Nephron progenitor cell (in vitro differentiated cells): ENCODE measurements around the gene TMEM201.

Experiments
- DNase-seq: peaks from one replicate; pipeline ENCODE4 v3.0.0; 2021
- H3K27ac Mint-ChIP-seq: 2 replicates; pipeline ENCODE4 v1.8.0; 2021; ENCODE audit warnings: mild to moderate bottlenecking, moderate library complexity, mixed read lengths
- H3K27me3 Mint-ChIP-seq: 2 replicates; pipeline ENCODE4 v1.8.0; 2021; ENCODE audit warnings: mild to moderate bottlenecking, low read depth, mixed read lengths; ENCODE audit not compliant: poor library complexity
- H3K36me3 Mint-ChIP-seq: 2 replicates; pipeline ENCODE4 v1.8.0; 2021; ENCODE audit warnings: low read depth, mixed read lengths
- H3K4me1 Mint-ChIP-seq: 2 replicates; pipeline ENCODE4 v1.8.0; 2021; ENCODE audit warnings: mixed read lengths
- H3K4me3 Mint-ChIP-seq: 2 replicates; pipeline ENCODE4 v1.8.0; 2021; ENCODE audit warnings: mild to moderate bottlenecking, moderate library complexity, mixed read lengths
- H3K9me3 Mint-ChIP-seq: 2 replicates; pipeline ENCODE4 v1.8.0; 2021; ENCODE audit warnings: mild to moderate bottlenecking, moderate library complexity, mixed read lengths
- CTCF ChIP-seq: fragments of 200-600 bp; sonication (generic); IDR thresholded peaks from 2 replicates; pipeline ENCODE4 v1.5.0; 2021; ENCODE audit warnings: antibody characterized with exemption

TMEM201 gene

GRCh38 chr1:9639227-9639626, 50.5 kb downstream of the TMEM201 start:
- peaks cover 43% of the 10 kb centered on the region for H3K27me3 Mint-ChIP-seq
- no peak for DNase-seq
- no peak overlapping the region for H3K4me3 Mint-ChIP-seq
- peaks cover 23% of the 10 kb centered on the region for H3K9me3 Mint-ChIP-seq
- no peak for TF ChIP-seq CTCF
- no peak overlapping the region for H3K27ac Mint-ChIP-seq
- H3K4me1 Mint-ChIP-seq: no peaks in the 10 kb centered on the region
- H3K36me3 Mint-ChIP-seq: no peaks in the 10 kb centered on the region

GRCh38 chr1:9643351-9644256, 54.9 kb downstream of the TMEM201 start:
- no peak for TF ChIP-seq CTCF
- peaks cover 3% of the 10 kb centered on the region for H3K9me3 Mint-ChIP-seq
- H3K4me1 Mint-ChIP-seq: peaks cover 12% of the 10 kb centered on the region
- no peaks in the 10 kb centered on the region for H3K36me3 Mint-ChIP-seq
- no peak overlapping the region for H3K27ac Mint-ChIP-seq
- H3K27me3 Mint-ChIP-seq: peaks cover 43% of the 10 kb centered on the region
- DNase-seq: no peak
- H3K4me3 Mint-ChIP-seq: no peak overlapping the region

GRCh38 chr1:9646037-9646436, 57.3 kb downstream of the TMEM201 start:
- TF ChIP-seq CTCF: no peak
- Mint-ChIP-seq H3K9me3 (no peaks in the 10 kb centered on the region), H3K4me1 (peaks cover 14% of the 10 kb centered on the region), H3K27ac (no peak overlapping the region), H3K4me3 (no peak overlapping the region), H3K36me3 (no peaks in the 10 kb centered on the region), H3K27me3 (peaks cover 48% of the 10 kb centered on the region)
- no peak for DNase-seq

- Mint-ChIP-seq H3K27ac (no peak overlapping the region), H3K9me3 (no peaks in the 10 kb centered on the region), H3K36me3 (no peaks in the 10 kb centered on the region), H3K4me3 (no peak overlapping the region), H3K27me3 (peaks cover 56% of the 10 kb centered on the region), H3K4me1 (peaks cover 18% of the 10 kb centered on the region)
- TF ChIP-seq CTCF: no peak
- DNase-seq: no peak
These were observed 59.5 kb downstream of the TMEM201 start for GRCh38 chr1:9648171-9648570.

- no peak for TF ChIP-seq CTCF
These were observed 61.1 kb downstream of the TMEM201 start for GRCh38 chr1:9649769-9650168.

GRCh38 chr1:9651220-9651564, 62.5 kb downstream of the TMEM201 start:
- Mint-ChIP-seq H3K27ac (no peak overlapping the region), H3K27me3 (peaks cover 69% of the 10 kb centered on the region), H3K9me3 (no peaks in the 10 kb centered on the region), H3K4me3 (peak overlapping the region; percentile 89), H3K4me1 (peaks cover 27% of the 10 kb centered on the region), H3K36me3 (no peaks in the 10 kb centered on the region)
- TF ChIP-seq CTCF: no peak
- DNase-seq: no peak

More at GRCh38 chr1:9649769-9650168, 61.1 kb downstream of the TMEM201 start:
- DNase-seq: no peak
- H3K4me1 Mint-ChIP-seq: peaks cover 28% of the 10 kb centered on the region
- H3K27ac Mint-ChIP-seq: no peak overlapping the region
- H3K9me3 Mint-ChIP-seq: no peaks in the 10 kb centered on the region
- H3K27me3 Mint-ChIP-seq: peaks cover 66% of the 10 kb centered on the region
- no peaks in the 10 kb centered on the region for H3K36me3 Mint-ChIP-seq
- peak overlapping the region; percentile 34 for H3K4me3 Mint-ChIP-seq
